Ovary (tissue), 3 donors: ENCODE measurements around the gene NPAS2.

Experiments used
- CTCF ChIP-seq, 3 donors: fragments of 450-650 bp in 2 of 3; fragments of 200-600 bp in 1 of 3; IDR thresholded peaks; one replicate each; pipeline versions ENCODE4 v1.5.1 to v1.8.0; 2016 to 2022; ENCODE audit warnings: antibody characterized with exemption in 3 of 3, mild to moderate bottlenecking in 1 of 3
- EP300 ChIP-seq: sonication (generic); formaldehyde crosslinking; IDR thresholded peaks from one replicate; pipeline ENCODE4 v1.6.1; 2017; ENCODE audit warnings: antibody characterized with exemption
- POLR2A ChIP-seq: fragments of 450-650 bp; IDR thresholded peaks from one replicate; pipeline ENCODE4 v1.6.1; 2017; ENCODE audit warnings: antibody characterized with exemption, mild to moderate bottlenecking, moderate library complexity
- donor health status: DM: no; HTN: no; CAD: no.

DNA sequence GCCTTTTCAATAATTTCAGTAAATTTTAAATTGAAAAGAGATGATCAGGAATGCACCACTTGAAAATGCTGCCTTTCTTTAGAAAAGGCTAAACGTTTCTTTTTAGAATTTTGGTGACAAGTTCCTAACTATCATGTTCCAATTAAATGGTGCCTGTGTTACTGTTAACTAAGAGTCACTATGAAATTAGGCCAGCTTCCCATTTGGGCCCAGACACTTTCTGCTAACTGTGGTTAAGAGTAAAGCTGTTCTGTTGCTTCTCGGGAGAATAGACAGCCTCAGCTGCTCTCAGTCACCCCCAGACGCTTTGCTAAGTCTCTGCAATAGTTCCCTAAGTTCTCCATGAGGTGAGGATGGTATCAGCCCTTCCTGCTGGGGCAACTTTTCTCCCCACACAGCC lies 90.2 kb downstream of the NPAS2 start:
- TF ChIP-seq CTCF (IDR thresholded peaks at IDR 0.05): no peak
- TF ChIP-seq POLR2A: no peak
- TF ChIP-seq EP300: no peak
